LNCaP clone FGC (cell line): ENCODE results near the gene ZNRD2.

Source experiments
- DNase-seq: peaks from one replicate; pipeline ENCODE4 v3.0.0-alpha.2; 2011; ENCODE audit warnings: low read depth
- H3K4me3 ChIP-seq: 2 replicates; pipeline ENCODE4 v1.5.1; 2011; ENCODE audit warnings: mild to moderate bottlenecking, low read depth, low read length, control low read depth
- CTCF ChIP-seq: IDR thresholded peaks from 2 replicates; pipeline ENCODE4 v1.5.1; 2012; ENCODE audit warnings: mild to moderate bottlenecking; ENCODE audit not compliant: control insufficient read depth, insufficient read depth; ENCODE audit errors: extremely low read depth

The ZNRD2 gene

GRCh38 chr11:65615950-65616574, 45.8 kb downstream of the ZNRD2 start:
- peak overlapping the region; percentile 98 for H3K4me3 ChIP-seq
- no peak for TF ChIP-seq CTCF
- DNase-seq, result no peak

GRCh38 chr11:65616575-65617001, 46.3 kb downstream of the ZNRD2 start:
- no peak for DNase-seq
- TF ChIP-seq CTCF, result no peak
- peak overlapping the region; percentile 98 for H3K4me3 ChIP-seq

DNA sequence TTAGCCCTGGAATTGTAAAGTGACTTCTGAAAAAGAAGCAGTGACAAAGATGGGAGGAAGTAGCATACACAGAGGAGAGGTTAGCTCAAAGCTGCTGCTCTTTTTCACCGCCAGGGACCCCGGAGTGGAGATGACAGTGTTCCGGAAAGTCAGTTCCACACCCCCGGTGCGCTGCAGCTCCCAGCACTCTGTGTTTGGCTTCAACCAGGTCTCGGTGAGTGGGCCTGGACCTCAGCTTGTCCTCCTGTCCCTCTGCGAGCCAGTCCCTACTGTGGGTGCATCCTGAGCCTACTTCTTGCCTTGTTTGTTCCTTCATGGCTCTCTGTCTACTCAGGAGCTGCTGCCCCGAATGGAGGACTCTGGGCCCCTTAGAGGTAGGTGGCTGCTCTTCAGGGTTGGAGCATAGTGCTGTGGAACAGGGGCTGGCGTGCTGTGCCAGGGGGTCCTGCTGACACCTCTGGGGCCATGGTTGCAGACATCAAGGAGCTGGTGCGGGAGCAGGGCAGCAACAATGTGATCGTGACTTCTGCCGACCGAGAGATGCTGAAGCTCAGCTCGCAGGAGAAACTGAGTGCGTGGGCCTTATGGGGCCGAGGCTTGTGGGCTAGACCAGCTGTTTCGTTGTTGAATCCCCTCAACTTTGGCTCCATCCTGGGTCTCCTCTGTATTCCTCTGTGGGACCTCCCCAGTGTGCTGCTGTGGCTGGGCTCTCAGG, 47.0 kb downstream of the ZNRD2 start:
- no peak for DNase-seq
- TF ChIP-seq CTCF, result no peak
- peak overlapping the region; percentile 98 for H3K4me3 ChIP-seq

DNA sequence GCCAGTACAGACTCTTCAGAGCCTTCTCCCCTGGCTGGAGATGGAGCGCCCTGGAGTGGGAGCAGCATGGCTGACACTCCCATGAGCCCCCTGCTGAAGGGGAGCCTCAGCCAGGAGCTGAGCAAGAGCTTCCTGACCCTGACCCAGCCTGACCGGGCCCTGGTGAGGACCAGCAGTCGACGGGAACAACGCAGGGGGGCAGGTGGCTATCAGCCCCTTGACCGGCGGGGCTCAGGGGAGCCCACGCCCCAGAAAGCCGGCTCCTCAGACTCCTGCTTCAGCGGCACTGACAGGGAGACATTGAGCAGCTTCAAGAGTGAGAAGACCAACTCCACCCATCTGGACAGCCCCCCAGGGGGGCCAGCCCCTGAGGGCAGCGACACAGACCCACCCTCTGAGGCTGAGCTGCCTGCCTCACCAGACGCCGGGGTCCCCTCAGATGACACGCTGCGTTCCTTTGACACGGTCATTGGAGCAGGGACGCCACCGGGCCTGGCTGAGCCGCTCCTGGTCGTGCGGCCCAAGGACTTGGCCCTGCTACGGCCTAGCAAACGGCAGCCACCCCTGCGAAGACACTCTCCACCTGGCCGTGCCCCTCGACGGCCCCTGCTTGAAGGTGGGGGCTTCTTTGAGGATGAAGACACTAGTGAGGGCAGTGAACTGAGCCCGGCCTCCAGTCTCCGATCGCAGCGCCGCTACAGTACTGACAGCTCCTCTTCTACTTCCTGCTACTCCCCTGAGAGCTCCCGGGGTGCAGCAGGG, 47.9 kb downstream of the ZNRD2 start:
- DNase-seq, result no peak
- TF ChIP-seq CTCF, result no peak
- no peak overlapping the region for H3K4me3 ChIP-seq

DNA sequence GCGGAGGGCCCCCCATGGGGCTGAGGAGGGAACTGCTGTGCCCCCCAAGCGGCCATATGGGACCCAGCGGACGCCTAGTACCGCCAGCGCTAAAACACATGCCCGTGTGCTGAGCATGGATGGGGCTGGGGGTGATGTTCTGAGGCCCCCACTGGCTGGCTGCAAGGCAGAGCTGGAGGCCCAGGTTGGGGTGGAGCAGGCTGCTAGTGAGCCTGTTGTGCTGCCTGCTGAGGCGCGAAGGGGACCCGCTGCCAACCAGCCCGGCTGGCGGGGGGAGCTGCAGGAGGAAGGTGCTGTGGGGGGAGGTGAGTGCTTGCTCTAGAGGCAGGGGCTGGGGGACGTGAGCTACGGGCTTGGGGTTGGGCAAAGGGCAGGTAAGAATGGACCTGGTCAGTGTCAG, 48.5 kb downstream of the ZNRD2 start:
- TF ChIP-seq CTCF, result no peak
- DNase-seq, result no peak
- no peak overlapping the region for H3K4me3 ChIP-seq

- no peak for DNase-seq
- TF ChIP-seq CTCF, result no peak
- H3K4me3 ChIP-seq, result no peak overlapping the region
These were observed 49.1 kb downstream of the ZNRD2 start for GRCh38 chr11:65619281-65619928.
